GM12892 (cell line): Measurements from ENCODE around the gene ITIH5.

Experiments
- POLR2A ChIP-seq: IDR thresholded peaks from 2 replicates; pipeline ENCODE4 v1.6.1; 2011; ENCODE audit warnings: low read depth, low read length, control low read depth
- POLR2AphosphoS5 ChIP-seq: IDR thresholded peaks from 2 replicates; pipeline ENCODE4 v1.6.1; 2011; ENCODE audit warnings: low read depth, low read length, control low read depth

GRCh38 chr10:7696545-7696944, 29.8 kb upstream of the ITIH5 start:
- TF ChIP-seq POLR2AphosphoS5 (no peak), POLR2A (no peak)
